Endothelial cell of umbilical vein (primary cell): Measurements from ENCODE around the gene RHCG. TPM values are rescaled to one million over a fixed set of nuclear protein-coding genes. Genes with fewer than 3 reads are reported as not detected.

Experiments used
- BruUV-seq: library from RNA; stranded (reverse); fragments of 400-500 nt; replicated peaks from 2 replicates; lab custom pipeline; 2021; lab: Mats Ljungman, UMichigan
- CTCF ChIA-PET: fragments of 300-600, 350-600 bp; sonication (Branson Sonifier 250); formaldehyde crosslinking; loops from one replicate; lab custom pipeline; 2021; ENCODE audit warnings: antibody characterized with exemption, inconsistent platforms; lab: Charles Lee
- POLR2A ChIA-PET: fragments of 300-600, 350-600 bp; sonication (Branson Sonifier 250); formaldehyde crosslinking; loops from one replicate; lab custom pipeline; 2021; ENCODE audit warnings: antibody characterized with exemption, inconsistent platforms; lab: Charles Lee
- DNase-seq: peaks from one replicate; pipeline ENCODE4 v3.0.0-alpha.2; 2011; ENCODE audit warnings: low read depth, low spot score
- FAIRE-seq: peaks from 2 replicates; lab custom pipeline; 2011; peaks lifted over from hg19 to GRCh38; lab: Jason Lieb, UNC
- H2AFZ ChIP-seq: 2 replicates; pipeline ENCODE4 v1.6.0; 2012; ENCODE audit warnings: low read depth, low read length, control low read depth, inconsistent platforms
- H3K27ac ChIP-seq: 2 replicates; pipeline ENCODE4 v1.5.1; 2011; ENCODE audit warnings: low read depth, mild to moderate bottlenecking, control low read depth, low read length, moderate library complexity; ENCODE audit not compliant: insufficient read depth
- H3K27me3 ChIP-seq, 2 experiments: 2 replicates each; pipeline versions ENCODE4 v1.6.0 to v1.6.1; 2011; ENCODE audit warnings: low read length in 2 of 2, mixed read lengths in 1 of 2; ENCODE audit not compliant: control insufficient read depth in 2 of 2, insufficient read depth in 2 of 2
- H3K36me3 ChIP-seq, 2 experiments: 2 replicates in 1 of 2; 3 replicates in 1 of 2; pipeline ENCODE4 v1.5.1; 2011; ENCODE audit warnings: low read length in 2 of 2, mild to moderate bottlenecking in 1 of 2, moderate library complexity in 1 of 2; ENCODE audit not compliant: control insufficient read depth in 2 of 2, insufficient read depth in 2 of 2; ENCODE audit errors: extremely low read depth in 1 of 2
- H3K4me1 ChIP-seq: 3 replicates; pipeline ENCODE4 v1.5.1; 2011; ENCODE audit warnings: mild to moderate bottlenecking, low read length; ENCODE audit not compliant: control insufficient read depth, insufficient read depth; ENCODE audit errors: extremely low read depth
- H3K4me2 ChIP-seq: 2 replicates; pipeline ENCODE4 v1.6.1; 2011; ENCODE audit warnings: low read length, control low read depth, mixed read lengths; ENCODE audit not compliant: insufficient read depth
- H3K4me3 ChIP-seq, 3 experiments: fragments of 200-600 bp in 1 of 3; sonication (generic), shearing (Covaris generic) in 1 of 3; replicated peaks in 1 of 3; 2 replicates each; pipeline ENCODE4 v1.5.1; 2011 to 2016; ENCODE audit warnings: control low read depth in 3 of 3, low read length in 3 of 3, mild to moderate bottlenecking in 2 of 3, inconsistent platforms in 1 of 3, low read depth in 1 of 3, moderate library complexity in 1 of 3; ENCODE audit not compliant: insufficient read depth in 1 of 3
- H3K79me2 ChIP-seq: 2 replicates; pipeline ENCODE4 v1.6.0; 2012; ENCODE audit warnings: low read length, inconsistent platforms; ENCODE audit not compliant: control insufficient read depth, insufficient read depth
- H3K9ac ChIP-seq: replicated peaks from 2 replicates; pipeline ENCODE3; 2011; ENCODE audit warnings: low read length, control low read depth; ENCODE audit not compliant: insufficient read depth; ENCODE audit errors: extremely low read depth
- H3K9me1 ChIP-seq: replicated peaks from 3 replicates; pipeline ENCODE4 v1.6.0; 2011; ENCODE audit warnings: mild to moderate bottlenecking, low read length; ENCODE audit not compliant: control insufficient read depth, insufficient read depth; ENCODE audit errors: extremely low read depth
- H3K9me3 ChIP-seq: replicated peaks from 2 replicates; pipeline ENCODE4 v1.5.1; 2012; ENCODE audit warnings: low read length, inconsistent platforms; ENCODE audit not compliant: control insufficient read depth, insufficient read depth
- H4K20me1 ChIP-seq: replicated peaks from 2 replicates; pipeline ENCODE3; 2011; ENCODE audit warnings: mild to moderate bottlenecking, low read length; ENCODE audit not compliant: control insufficient read depth, insufficient read depth; ENCODE audit errors: extremely low read depth
- EZH2 ChIP-seq: IDR thresholded peaks from 2 replicates; pipeline ENCODE4 v1.6.1; 2012; ENCODE audit warnings: borderline replicate concordance, low read depth, mild to moderate bottlenecking, moderate library complexity, low read length, inconsistent platforms; ENCODE audit not compliant: severe bottlenecking
- FOS ChIP-seq: IDR thresholded peaks from 2 replicates; pipeline ENCODE4 v1.6.1; 2011; ENCODE audit warnings: mild to moderate bottlenecking, low read length, moderate library complexity, borderline replicate concordance; ENCODE audit not compliant: insufficient read depth
- GATA2 ChIP-seq: IDR thresholded peaks from 2 replicates; pipeline ENCODE4 v1.7.0; 2011; ENCODE audit warnings: low read depth, mild to moderate bottlenecking, moderate library complexity, mixed read lengths, low read length; ENCODE audit not compliant: insufficient read length, insufficient read depth
- JUN ChIP-seq: IDR thresholded peaks from 2 replicates; pipeline ENCODE4 v1.6.1; 2011; ENCODE audit warnings: borderline replicate concordance, low read depth; ENCODE audit not compliant: insufficient read length, insufficient read depth
- POLR2A ChIP-seq: IDR thresholded peaks from 2 replicates; pipeline ENCODE4 v1.6.1; 2012; ENCODE audit warnings: low read depth, mild to moderate bottlenecking, control low read depth, low read length
- dilution Hi-C: fragments of 300-500 bp; cut with MboI; formaldehyde crosslinking; loops from one replicate; pipeline ENCODE4 v1.15.0; 2019; ENCODE audit warnings: low sequenced_read_pairs; ENCODE audit not compliant: extremely low pct_ligation_motif_present
- intact Hi-C: fragments of 100-400 bp; cut with micrococcal nuclease; formaldehyde crosslinking; loops from one replicate; pipeline ENCODE4 v1.10.0; 2022
- polyA plus RNA-seq, 4 experiments: library from polyadenylated mRNA; depleted of rRNA in 3 of 4; stranded (reverse) in 3 of 4; unstranded in 1 of 4; fragments of >200 nt; gene quantifications; 2 replicates each; pipeline versions ENCODE4 v1.2.1 to v1.2.3, GENCODE V29; 2011 to 2012; ENCODE audit warnings: missing spikeins in 1 of 4
- total RNA-seq: library from RNA; stranded (reverse); gene quantifications from 2 replicates; pipeline ENCODE4 v1.2.3, GENCODE V29; 2021

RHCG gene
- total and polyA plus RNA-seq, 2 donors (not counting 3 experiments of a cell fraction or from before 2014, with no cell fraction given), result not detected

GRCh38 chr15:89526181-89526580 lies 29.8 kb upstream of the RHCG start:
- no peaks in the 10 kb centered on the region for H3K79me2 ChIP-seq
- TF ChIP-seq FOS (no peak), POLR2A (no peak)
- H3K4me2 ChIP-seq, result no peak overlapping the region
- no peak overlapping the region for H3K9ac ChIP-seq
- H3K4me3 ChIP-seq, result no peak overlapping the region
- no peaks in the 10 kb centered on the region for H3K9me3 ChIP-seq
- no peaks in the 10 kb centered on the region for H3K9me1 ChIP-seq
- dilution Hi-C loops (no loop called here), intact Hi-C loops (no loop called here)
- H3K36me3 ChIP-seq, result no peaks in the 10 kb centered on the region
- POLR2A ChIA-PET, result no interaction called here
- H3K27ac ChIP-seq, result no peak overlapping the region
- no peaks in the 10 kb centered on the region for H3K4me1 ChIP-seq
- no peak overlapping the region for H2AFZ ChIP-seq
- no peaks in the 10 kb centered on the region for H4K20me1 ChIP-seq
- H3K27me3 ChIP-seq, result peaks cover 4 to 6% of the 10 kb centered on the region in 2 experiments
- DNase-seq, result no peak
- CTCF ChIA-PET, result no interaction called here
- no peak for FAIRE-seq
- no TSS peak for BruUV-seq

GRCh38 chr15:89524184-89524583 lies 27.8 kb upstream of the RHCG start:
- TF ChIP-seq GATA2 (no peak), JUN (no peak), EZH2 (no peak), FOS (no peak), POLR2A (no peak)
- no peaks in the 10 kb centered on the region for H3K9me3 ChIP-seq
- no peak for FAIRE-seq
- no peak overlapping the region for H3K27ac ChIP-seq
- intact Hi-C loops, result no loop called here
- H3K36me3 ChIP-seq, result no peaks in the 10 kb centered on the region
- ChIA-PET CTCF (no interaction called here), POLR2A (no interaction called here)
- no peak overlapping the region for H3K9ac ChIP-seq
- dilution Hi-C loops, result no loop called here
- no peak overlapping the region for H2AFZ ChIP-seq
- H4K20me1 ChIP-seq, result no peaks in the 10 kb centered on the region
- no peak overlapping the region for H3K4me3 ChIP-seq
- H3K4me1 ChIP-seq, result no peaks in the 10 kb centered on the region
- BruUV-seq, result no TSS peak
- no peaks in the 10 kb centered on the region for H3K79me2 ChIP-seq
- H3K9me1 ChIP-seq, result no peaks in the 10 kb centered on the region
- H3K27me3 ChIP-seq, result peaks cover 4 to 6% of the 10 kb centered on the region in 2 experiments
- no peak for DNase-seq
- H3K4me2 ChIP-seq, result no peak overlapping the region
